ENCODE data around the gene SPEG. TPM values are rescaled to one million over a fixed set of nuclear protein-coding genes. Genes with fewer than 3 reads are reported as not detected.

The SPEG gene
- total and polyA plus RNA-seq, 2 donors (not counting 3 experiments of a cell fraction or from before 2014, with no cell fraction given): 0.84 to 3.5 TPM

DNA sequence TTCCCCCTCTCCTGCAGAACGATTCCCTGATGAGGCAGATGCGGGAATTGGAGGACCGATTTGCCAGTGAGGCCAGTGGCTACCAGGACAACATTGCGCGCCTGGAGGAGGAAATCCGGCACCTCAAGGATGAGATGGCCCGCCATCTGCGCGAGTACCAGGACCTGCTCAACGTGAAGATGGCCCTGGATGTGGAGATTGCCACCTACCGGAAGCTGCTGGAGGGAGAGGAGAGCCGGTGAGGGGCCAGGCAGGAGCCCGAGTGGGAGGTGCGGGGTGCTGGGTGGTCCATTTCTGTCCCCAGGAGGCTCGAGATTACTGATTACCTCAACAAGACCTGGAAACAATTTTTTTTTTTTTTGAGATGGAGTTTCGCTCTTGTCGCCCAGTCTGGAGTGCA lies 13.3 kb upstream of the SPEG start:
- CTCF ChIA-PET: interaction anchor here (1.5 kb wide), 1 partner anchor 18 kb away, joined by 4 read pairs; no protein-coding TSS in a partner anchor
- H4K20me1 ChIP-seq (replicated peaks; ENCODE audit: control insufficient read depth, extremely low read depth, insufficient read depth, low read length): no peaks in the 10 kb centered on the region
- DNase-seq (ENCODE audit: low read depth, low spot score) (no peak), FAIRE-seq (no peak)
- no peak overlapping the region for H3K27ac ChIP-seq (ENCODE audit: insufficient read depth, low read depth, low read length)
- TF ChIP-seq, protein P1, sequence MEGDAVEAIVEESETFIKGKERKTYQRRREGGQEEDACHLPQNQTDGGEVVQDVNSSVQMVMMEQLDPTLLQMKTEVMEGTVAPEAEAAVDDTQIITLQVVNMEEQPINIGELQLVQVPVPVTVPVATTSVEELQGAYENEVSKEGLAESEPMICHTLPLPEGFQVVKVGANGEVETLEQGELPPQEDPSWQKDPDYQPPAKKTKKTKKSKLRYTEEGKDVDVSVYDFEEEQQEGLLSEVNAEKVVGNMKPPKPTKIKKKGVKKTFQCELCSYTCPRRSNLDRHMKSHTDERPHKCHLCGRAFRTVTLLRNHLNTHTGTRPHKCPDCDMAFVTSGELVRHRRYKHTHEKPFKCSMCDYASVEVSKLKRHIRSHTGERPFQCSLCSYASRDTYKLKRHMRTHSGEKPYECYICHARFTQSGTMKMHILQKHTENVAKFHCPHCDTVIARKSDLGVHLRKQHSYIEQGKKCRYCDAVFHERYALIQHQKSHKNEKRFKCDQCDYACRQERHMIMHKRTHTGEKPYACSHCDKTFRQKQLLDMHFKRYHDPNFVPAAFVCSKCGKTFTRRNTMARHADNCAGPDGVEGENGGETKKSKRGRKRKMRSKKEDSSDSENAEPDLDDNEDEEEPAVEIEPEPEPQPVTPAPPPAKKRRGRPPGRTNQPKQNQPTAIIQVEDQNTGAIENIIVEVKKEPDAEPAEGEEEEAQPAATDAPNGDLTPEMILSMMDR (IDR thresholded peaks at IDR 0.05; ENCODE audit: extremely low read depth in 1 of 2, insufficient read depth in 1 of 2, low read depth in 1 of 2, low read length in 2 of 2): no peak
- no peak for TF ChIP-seq MYC (IDR thresholded peaks at IDR 0.05; ENCODE audit: low read depth, low read length)
- TF ChIP-seq, protein P2, sequence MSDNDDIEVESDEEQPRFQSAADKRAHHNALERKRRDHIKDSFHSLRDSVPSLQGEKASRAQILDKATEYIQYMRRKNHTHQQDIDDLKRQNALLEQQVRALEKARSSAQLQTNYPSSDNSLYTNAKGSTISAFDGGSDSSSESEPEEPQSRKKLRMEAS (IDR thresholded peaks at IDR 0.05; ENCODE audit: insufficient read depth, insufficient read length): no peak
- TF ChIP-seq EZH2 (IDR thresholded peaks at IDR 0.05; ENCODE audit: borderline replicate concordance, low read depth, low read length, severe bottlenecking): no peak
- TF ChIP-seq GATA2 (IDR thresholded peaks at IDR 0.05; ENCODE audit: insufficient read depth, insufficient read length, low read depth, low read length): no peak
- no peak for TF ChIP-seq POLR2AphosphoS5 (IDR thresholded peaks at IDR 0.05; ENCODE audit: insufficient read depth, low read depth, low read length)
- TF ChIP-seq POLR2A (IDR thresholded peaks at IDR 0.05; ENCODE audit: low read depth, low read length): no peak
- TF ChIP-seq FOS (IDR thresholded peaks at IDR 0.05; ENCODE audit: borderline replicate concordance, insufficient read depth, low read length): no peak
- TF ChIP-seq JUN (IDR thresholded peaks at IDR 0.05; ENCODE audit: borderline replicate concordance, insufficient read depth, insufficient read length, low read depth): no peak
- no peak overlapping the region for H3K4me2 ChIP-seq (ENCODE audit: insufficient read depth, low read length)
- no peaks in the 10 kb centered on the region for H3K9me1 ChIP-seq (replicated peaks; ENCODE audit: control insufficient read depth, extremely low read depth, insufficient read depth, low read length)
- peaks cover 23% of the 10 kb centered on the region in 2 experiments for H3K27me3 ChIP-seq (ENCODE audit: control insufficient read depth in 2 of 2, insufficient read depth in 2 of 2, low read length in 2 of 2)
- no peaks in the 10 kb centered on the region for H3K4me1 ChIP-seq (ENCODE audit: control insufficient read depth, extremely low read depth, insufficient read depth, low read length)
- H2AFZ ChIP-seq (ENCODE audit: low read depth, low read length): no peak overlapping the region
- H3K9me3 ChIP-seq (replicated peaks; ENCODE audit: control insufficient read depth, insufficient read depth, low read length): no peaks in the 10 kb centered on the region
- intact Hi-C loops (cut with micrococcal nuclease): no loop called here
- H3K79me2 ChIP-seq (ENCODE audit: control insufficient read depth, insufficient read depth, low read length): no peaks in the 10 kb centered on the region
- no peaks in the 10 kb centered on the region for H3K36me3 ChIP-seq (ENCODE audit: control insufficient read depth in 2 of 2, extremely low read depth in 1 of 2, insufficient read depth in 2 of 2, low read length in 2 of 2)
- BruUV-seq (replicated peaks): no TSS peak
- dilution Hi-C loops (cut with MboI; ENCODE audit: extremely low pct_ligation_motif_present, low sequenced_read_pairs): no loop called here
- H3K9ac ChIP-seq (replicated peaks; ENCODE audit: extremely low read depth, insufficient read depth, low read length): no peak overlapping the region
- no peak overlapping the region for H3K4me3 ChIP-seq (replicated peaks in 1 of 3; ENCODE audit: insufficient read depth in 1 of 3, low read depth in 1 of 3, low read length in 3 of 3)
- POLR2A ChIA-PET: no interaction called here
